Keratinocyte (primary cell): ENCODE data around the gene LLGL1.

Experiments used
- EZH2 ChIP-seq: IDR thresholded peaks from one replicate; pipeline ENCODE4 v1.6.1; 2012; ENCODE audit warnings: inconsistent platforms, mild to moderate bottlenecking, low read length, moderate library complexity
- TF ChIP-seq, protein P1 (sequence below), 3 experiments: IDR thresholded peaks in 1 of 3; conservative IDR thresholded peaks in 1 of 3; optimal IDR thresholded peaks in 1 of 3; 2 replicates in 2 of 3; 3 replicates in 1 of 3; pipeline versions ENCODE3 to v1.5.1; 2011; ENCODE audit warnings: low read length in 3 of 3, mild to moderate bottlenecking in 3 of 3, moderate library complexity in 2 of 3, control low read depth in 1 of 3, inconsistent platforms in 1 of 3; ENCODE audit not compliant: insufficient read depth in 2 of 3; ENCODE audit errors: extremely low read depth in 1 of 3

DNA sequence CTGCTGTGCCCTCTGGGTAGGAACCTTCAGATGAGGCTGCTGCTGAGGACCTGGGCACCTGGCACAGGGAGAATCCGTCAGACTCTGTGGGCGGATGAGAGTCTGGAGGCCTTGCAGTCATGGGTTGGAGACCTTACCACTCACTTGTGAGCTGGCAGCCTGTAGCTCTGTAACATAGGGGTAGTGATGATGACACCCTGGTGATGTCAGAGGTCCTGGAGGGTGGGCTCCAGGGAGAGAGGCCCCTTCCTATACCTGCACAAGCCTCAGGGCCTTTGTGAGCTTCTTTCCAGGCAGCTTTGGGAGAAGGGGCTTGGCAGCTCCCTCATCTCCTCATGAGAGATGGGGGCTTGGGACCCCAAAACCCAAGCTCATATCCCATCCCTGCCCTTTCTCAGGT, 36.7 kb downstream of the LLGL1 start:
- TF ChIP-seq, protein P1, sequence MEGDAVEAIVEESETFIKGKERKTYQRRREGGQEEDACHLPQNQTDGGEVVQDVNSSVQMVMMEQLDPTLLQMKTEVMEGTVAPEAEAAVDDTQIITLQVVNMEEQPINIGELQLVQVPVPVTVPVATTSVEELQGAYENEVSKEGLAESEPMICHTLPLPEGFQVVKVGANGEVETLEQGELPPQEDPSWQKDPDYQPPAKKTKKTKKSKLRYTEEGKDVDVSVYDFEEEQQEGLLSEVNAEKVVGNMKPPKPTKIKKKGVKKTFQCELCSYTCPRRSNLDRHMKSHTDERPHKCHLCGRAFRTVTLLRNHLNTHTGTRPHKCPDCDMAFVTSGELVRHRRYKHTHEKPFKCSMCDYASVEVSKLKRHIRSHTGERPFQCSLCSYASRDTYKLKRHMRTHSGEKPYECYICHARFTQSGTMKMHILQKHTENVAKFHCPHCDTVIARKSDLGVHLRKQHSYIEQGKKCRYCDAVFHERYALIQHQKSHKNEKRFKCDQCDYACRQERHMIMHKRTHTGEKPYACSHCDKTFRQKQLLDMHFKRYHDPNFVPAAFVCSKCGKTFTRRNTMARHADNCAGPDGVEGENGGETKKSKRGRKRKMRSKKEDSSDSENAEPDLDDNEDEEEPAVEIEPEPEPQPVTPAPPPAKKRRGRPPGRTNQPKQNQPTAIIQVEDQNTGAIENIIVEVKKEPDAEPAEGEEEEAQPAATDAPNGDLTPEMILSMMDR (optimal IDR thresholded peaks at IDR 0.05 in 1 of 3, IDR thresholded peaks at IDR 0.05 in 1 of 3, conservative IDR thresholded peaks at IDR 0.05 in 1 of 3; ENCODE audit: extremely low read depth in 1 of 3, insufficient read depth in 2 of 3, low read length in 3 of 3): no peak
- no peak for TF ChIP-seq EZH2
